GM12878 (cell line): ENCODE measurements around the gene AGAP2. TPM values are rescaled to one million over a fixed set of nuclear protein-coding genes. Genes with fewer than 3 reads are reported as not detected.

Experiments
- ASH2L ChIP-seq: fragments of 300-600, 200-600 bp; sonication (generic); IDR thresholded peaks from 2 replicates; pipeline ENCODE4 v1.6.1; 2017; ENCODE audit warnings: low read depth, mild to moderate bottlenecking, borderline replicate concordance
- BRCA1 ChIP-seq: IDR thresholded peaks from 2 replicates; pipeline ENCODE4 v1.6.1; 2011; ENCODE audit warnings: low read depth, low read length, improper control_type of control experiment
- DPF2 ChIP-seq: fragments of 450-650 bp; IDR thresholded peaks from 2 replicates; pipeline ENCODE4 v1.6.1; 2017; ENCODE audit warnings: mild to moderate bottlenecking
- IRF4 ChIP-seq: IDR thresholded peaks from 2 replicates; pipeline ENCODE4 v1.6.1; 2011; ENCODE audit warnings: low read depth, low read length
- JUNB ChIP-seq: IDR thresholded peaks from 2 replicates; pipeline ENCODE4 v1.6.1; 2016; ENCODE audit warnings: antibody characterized with exemption, mild to moderate bottlenecking
- LARP7 ChIP-seq: fragments of 450-650 bp; IDR thresholded peaks from 2 replicates; pipeline ENCODE4 v1.6.1; 2017; ENCODE audit warnings: mild to moderate bottlenecking
- MXI1 ChIP-seq: fragments of 150-350 bp; IDR thresholded peaks from 2 replicates; pipeline ENCODE4 v1.6.1; 2011; ENCODE audit warnings: low read depth, mild to moderate bottlenecking, inconsistent platforms, low read length, improper control_type of control experiment
- MYC ChIP-seq: IDR thresholded peaks from 2 replicates; pipeline ENCODE4 v1.6.1; 2011; ENCODE audit warnings: mild to moderate bottlenecking, low read length, moderate library complexity, inconsistent platforms; ENCODE audit not compliant: insufficient read depth, insufficient replicate concordance, insufficient read length, severe bottlenecking
- NBN ChIP-seq: fragments of 450-650 bp; IDR thresholded peaks from 2 replicates; pipeline ENCODE4 v1.6.1; 2016
- NR2C1 ChIP-seq: fragments of 450-650 bp; IDR thresholded peaks from 2 replicates; pipeline ENCODE4 v1.6.1; 2017; ENCODE audit warnings: antibody characterized with exemption, mild to moderate bottlenecking, moderate library complexity
- NRF1 ChIP-seq: conservative IDR thresholded peaks from 2 replicates; pipeline ENCODE4 v1.6.1; 2011; ENCODE audit warnings: mild to moderate bottlenecking, low read depth, low read length, improper control_type of control experiment
- POLR2AphosphoS5 ChIP-seq: IDR thresholded peaks from 2 replicates; pipeline ENCODE4 v1.6.1; 2011; ENCODE audit warnings: mild to moderate bottlenecking, low read length, inconsistent platforms
- RAD21 ChIP-seq: IDR thresholded peaks from 2 replicates; pipeline ENCODE4 v1.6.1; 2011; ENCODE audit warnings: mild to moderate bottlenecking, low read depth, low read length, moderate library complexity; ENCODE audit not compliant: insufficient read depth
- RELA ChIP-seq: fragments of 450-650 bp; IDR thresholded peaks from 2 replicates; pipeline ENCODE4 v1.8.0; 2014; ENCODE audit warnings: borderline replicate concordance; ENCODE audit not compliant: partially characterized antibody
- RFX5 ChIP-seq: IDR thresholded peaks from 2 replicates; pipeline ENCODE4 v1.6.1; 2011; ENCODE audit warnings: low read depth, low read length, improper control_type of control experiment
- SMC3 ChIP-seq: IDR thresholded peaks from 2 replicates; pipeline ENCODE4 v1.6.1; 2011; ENCODE audit warnings: low read length, improper control_type of control experiment, borderline replicate concordance
- SREBF2 ChIP-seq: IDR thresholded peaks from 2 replicates; pipeline ENCODE4 v1.6.1; 2012; ENCODE audit warnings: mild to moderate bottlenecking, low read length
- TCF7 ChIP-seq: IDR thresholded peaks from 2 replicates; pipeline ENCODE4 v1.6.1; 2014; ENCODE audit warnings: antibody characterized with exemption, borderline replicate concordance
- ZNF24 ChIP-seq: fragments of 450-650 bp; IDR thresholded peaks from 2 replicates; pipeline ENCODE4 v1.6.1; 2017; ENCODE audit warnings: antibody characterized with exemption, mild to moderate bottlenecking
- polyA plus RNA-seq, 11 experiments: library from polyadenylated mRNA; depleted of rRNA in 4 of 11; unstranded in 6 of 11; stranded (reverse) in 5 of 11; fragments of >200 nt; fragmentation: Nextera tagmentation in 4 of 11; fragmentation: Illumina TruSeq in 1 of 11; extraction: Ambion mirVana in 4 of 11; extraction: Trizol in 1 of 11; gene quantifications; 1 replicate in 1 of 11; 2 replicates in 10 of 11; pipeline versions ENCODE4 v1.2.1 to v1.2.3, GENCODE V29; 2011 to 2016; ENCODE audit warnings: inconsistent platforms in 2 of 11, missing spikeins in 2 of 11, low read depth in 1 of 11
- total RNA-seq, 4 experiments: library from RNA; depleted of rRNA in 3 of 4; stranded (reverse); fragments of >200 nt in 3 of 4; fragmentation: Illumina TruSeq in 1 of 4; extraction: Trizol in 1 of 4; gene quantifications; 2 replicates each; pipeline versions ENCODE4 v1.2.1 to v1.2.3, GENCODE V29; 2013 to 2021
- TF ChIP-seq, protein P1 (sequence below): fragments of 450-650 bp; IDR thresholded peaks from 2 replicates; pipeline ENCODE4 v1.6.1; 2017; ENCODE audit warnings: borderline replicate concordance
- TF ChIP-seq, protein P2 (sequence below): fragments of 450-650 bp; IDR thresholded peaks from 2 replicates; pipeline ENCODE4 v1.6.1; 2016; ENCODE audit warnings: mild to moderate bottlenecking
- TF ChIP-seq, protein P3 (sequence below): fragments of 450-650 bp; IDR thresholded peaks from 2 replicates; pipeline ENCODE4 v1.6.1; 2017; ENCODE audit warnings: low read depth, mild to moderate bottlenecking, moderate library complexity
- TF ChIP-seq, protein P4 (sequence below): fragments of 450-650 bp; IDR thresholded peaks from 2 replicates; pipeline ENCODE4 v1.6.1; 2017; ENCODE audit warnings: mild to moderate bottlenecking, low read depth, inconsistent platforms; ENCODE audit not compliant: poor library complexity, severe bottlenecking

AGAP2 gene
- total and polyA plus RNA-seq, 10 of the 15 experiments (the other 5 are each of a cell fraction or from before 2014, with no cell fraction given) = 0.29 to 19.8 (median 11.0) TPM

DNA sequence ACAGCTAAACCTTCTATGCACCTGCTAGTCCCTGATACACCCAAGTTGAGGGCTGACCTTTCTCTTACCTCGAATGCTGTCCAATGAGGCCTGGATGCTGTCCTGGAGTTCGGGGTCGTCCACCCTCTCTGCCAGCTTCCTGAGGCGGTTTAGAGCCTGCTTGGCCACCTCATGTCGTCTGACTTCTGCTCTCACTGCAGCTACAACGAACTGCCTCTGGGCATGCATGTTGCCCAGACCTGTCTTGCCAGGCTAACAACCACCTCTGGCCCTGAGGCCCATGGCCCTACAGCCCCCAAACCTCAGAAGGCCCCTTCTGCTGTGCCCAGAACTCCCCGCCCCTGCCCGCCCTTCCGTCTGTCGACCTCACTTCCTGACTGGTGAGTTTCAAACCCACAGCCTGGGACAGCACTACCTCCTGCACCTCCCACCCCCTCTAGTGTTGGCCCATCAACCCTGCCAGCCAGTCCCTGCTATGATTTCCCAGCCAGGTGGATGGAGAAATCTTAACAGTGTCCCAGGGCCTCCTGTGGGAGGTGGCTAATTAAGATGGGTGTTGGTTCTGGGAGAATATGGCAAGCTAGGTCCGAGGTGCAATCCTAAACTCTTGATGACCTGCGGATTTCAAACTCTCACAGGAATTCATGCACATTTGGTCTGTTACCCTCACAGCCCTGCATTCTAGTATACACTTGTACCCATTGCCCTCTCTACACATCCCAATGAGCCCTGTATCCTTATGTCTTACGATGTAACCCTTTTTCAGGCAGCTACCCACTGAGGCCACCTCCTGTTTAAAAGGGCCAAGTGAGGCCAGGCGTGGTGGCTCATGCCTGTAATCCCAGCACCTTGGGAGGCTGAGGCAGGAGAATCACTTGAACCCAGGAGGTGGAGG is 3.5 kb upstream of the AGAP2 start (continued):
- TF ChIP-seq, protein P1, sequence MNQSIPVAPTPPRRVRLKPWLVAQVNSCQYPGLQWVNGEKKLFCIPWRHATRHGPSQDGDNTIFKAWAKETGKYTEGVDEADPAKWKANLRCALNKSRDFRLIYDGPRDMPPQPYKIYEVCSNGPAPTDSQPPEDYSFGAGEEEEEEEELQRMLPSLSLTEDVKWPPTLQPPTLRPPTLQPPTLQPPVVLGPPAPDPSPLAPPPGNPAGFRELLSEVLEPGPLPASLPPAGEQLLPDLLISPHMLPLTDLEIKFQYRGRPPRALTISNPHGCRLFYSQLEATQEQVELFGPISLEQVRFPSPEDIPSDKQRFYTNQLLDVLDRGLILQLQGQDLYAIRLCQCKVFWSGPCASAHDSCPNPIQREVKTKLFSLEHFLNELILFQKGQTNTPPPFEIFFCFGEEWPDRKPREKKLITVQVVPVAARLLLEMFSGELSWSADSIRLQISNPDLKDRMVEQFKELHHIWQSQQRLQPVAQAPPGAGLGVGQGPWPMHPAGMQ = no peak
- TF ChIP-seq IRF4 (0 out of 2 replicates have a peak, but pooled peaks have one; percentile 21), NBN (peak; percentile 29; the same call in 1 of the 2 replicates), RFX5 (no peak), RELA (no peak), MYC (no peak), NRF1 (no peak), ASH2L (no peak), JUNB (no peak), SMC3 (peak; percentile 41; the same call in 1 of the 2 replicates), DPF2 (no peak), RAD21 (peak; percentile 54), SREBF2 (no peak), LARP7 (no peak), BRCA1 (no peak), TCF7 (no peak), NR2C1 (no peak), POLR2AphosphoS5 (no peak), MXI1 (peak; percentile 33; the same call in 1 of the 2 replicates), ZNF24 (no peak)
- TF ChIP-seq, protein P2, sequence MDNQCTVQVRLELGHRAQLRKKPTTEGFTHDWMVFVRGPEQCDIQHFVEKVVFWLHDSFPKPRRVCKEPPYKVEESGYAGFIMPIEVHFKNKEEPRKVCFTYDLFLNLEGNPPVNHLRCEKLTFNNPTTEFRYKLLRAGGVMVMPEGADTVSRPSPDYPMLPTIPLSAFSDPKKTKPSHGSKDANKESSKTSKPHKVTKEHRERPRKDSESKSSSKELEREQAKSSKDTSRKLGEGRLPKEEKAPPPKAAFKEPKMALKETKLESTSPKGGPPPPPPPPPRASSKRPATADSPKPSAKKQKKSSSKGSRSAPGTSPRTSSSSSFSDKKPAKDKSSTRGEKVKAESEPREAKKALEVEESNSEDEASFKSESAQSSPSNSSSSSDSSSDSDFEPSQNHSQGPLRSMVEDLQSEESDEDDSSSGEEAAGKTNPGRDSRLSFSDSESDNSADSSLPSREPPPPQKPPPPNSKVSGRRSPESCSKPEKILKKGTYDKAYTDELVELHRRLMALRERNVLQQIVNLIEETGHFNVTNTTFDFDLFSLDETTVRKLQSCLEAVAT = no peak
- TF ChIP-seq, protein P3, sequence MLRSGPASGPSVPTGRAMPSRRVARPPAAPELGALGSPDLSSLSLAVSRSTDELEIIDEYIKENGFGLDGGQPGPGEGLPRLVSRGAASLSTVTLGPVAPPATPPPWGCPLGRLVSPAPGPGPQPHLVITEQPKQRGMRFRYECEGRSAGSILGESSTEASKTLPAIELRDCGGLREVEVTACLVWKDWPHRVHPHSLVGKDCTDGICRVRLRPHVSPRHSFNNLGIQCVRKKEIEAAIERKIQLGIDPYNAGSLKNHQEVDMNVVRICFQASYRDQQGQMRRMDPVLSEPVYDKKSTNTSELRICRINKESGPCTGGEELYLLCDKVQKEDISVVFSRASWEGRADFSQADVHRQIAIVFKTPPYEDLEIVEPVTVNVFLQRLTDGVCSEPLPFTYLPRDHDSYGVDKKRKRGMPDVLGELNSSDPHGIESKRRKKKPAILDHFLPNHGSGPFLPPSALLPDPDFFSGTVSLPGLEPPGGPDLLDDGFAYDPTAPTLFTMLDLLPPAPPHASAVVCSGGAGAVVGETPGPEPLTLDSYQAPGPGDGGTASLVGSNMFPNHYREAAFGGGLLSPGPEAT = no peak
- TF ChIP-seq, protein P4, sequence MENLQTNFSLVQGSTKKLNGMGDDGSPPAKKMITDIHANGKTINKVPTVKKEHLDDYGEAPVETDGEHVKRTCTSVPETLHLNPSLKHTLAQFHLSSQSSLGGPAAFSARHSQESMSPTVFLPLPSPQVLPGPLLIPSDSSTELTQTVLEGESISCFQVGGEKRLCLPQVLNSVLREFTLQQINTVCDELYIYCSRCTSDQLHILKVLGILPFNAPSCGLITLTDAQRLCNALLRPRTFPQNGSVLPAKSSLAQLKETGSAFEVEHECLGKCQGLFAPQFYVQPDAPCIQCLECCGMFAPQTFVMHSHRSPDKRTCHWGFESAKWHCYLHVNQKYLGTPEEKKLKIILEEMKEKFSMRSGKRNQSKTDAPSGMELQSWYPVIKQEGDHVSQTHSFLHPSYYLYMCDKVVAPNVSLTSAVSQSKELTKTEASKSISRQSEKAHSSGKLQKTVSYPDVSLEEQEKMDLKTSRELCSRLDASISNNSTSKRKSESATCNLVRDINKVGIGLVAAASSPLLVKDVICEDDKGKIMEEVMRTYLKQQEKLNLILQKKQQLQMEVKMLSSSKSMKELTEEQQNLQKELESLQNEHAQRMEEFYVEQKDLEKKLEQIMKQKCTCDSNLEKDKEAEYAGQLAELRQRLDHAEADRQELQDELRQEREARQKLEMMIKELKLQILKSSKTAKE = no peak
